Suprapubic skin (tissue), 3 donors: ENCODE results near the gene KLHL1.

Experiments
- POLR2AphosphoS5 ChIP-seq, 3 donors: sonication (generic); formaldehyde crosslinking; IDR thresholded peaks; one replicate each; pipeline ENCODE4 v1.6.1; 2017; ENCODE audit warnings: antibody characterized with exemption in 3 of 3
- TF ChIP-seq, protein P1 (sequence below), 2 donors: fragments of 200-600 bp in 1 of 2; fragments of 450-650 bp in 1 of 2; sonication (generic) in 1 of 2; IDR thresholded peaks; one replicate each; pipeline ENCODE4 v1.5.1; 2016 to 2019; ENCODE audit warnings: antibody characterized with exemption in 2 of 2, mild to moderate bottlenecking in 1 of 2, moderate library complexity in 1 of 2

DNA sequence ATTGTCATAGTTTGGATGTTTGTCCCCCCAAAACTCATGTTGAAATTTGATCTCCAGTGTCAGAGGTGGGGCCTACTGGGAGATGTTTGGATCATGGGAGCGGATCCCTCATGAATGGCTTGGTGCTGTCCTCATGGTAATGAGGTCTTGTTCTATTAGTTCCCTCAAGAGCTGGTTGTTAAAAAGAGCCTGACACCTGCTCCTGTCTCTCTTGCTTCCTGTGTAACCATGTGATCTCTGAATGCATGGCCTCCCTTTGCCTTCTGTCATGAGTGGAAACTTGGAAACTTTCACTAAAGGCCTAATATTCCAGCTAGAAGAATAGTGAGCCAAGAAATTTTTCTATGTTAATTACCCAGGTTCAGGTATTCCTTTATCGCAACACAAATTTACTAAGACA is 312.0 kb downstream of the KLHL1 start:
- no peak for TF ChIP-seq POLR2AphosphoS5 (IDR thresholded peaks at IDR 0.05)
- TF ChIP-seq, protein P1, sequence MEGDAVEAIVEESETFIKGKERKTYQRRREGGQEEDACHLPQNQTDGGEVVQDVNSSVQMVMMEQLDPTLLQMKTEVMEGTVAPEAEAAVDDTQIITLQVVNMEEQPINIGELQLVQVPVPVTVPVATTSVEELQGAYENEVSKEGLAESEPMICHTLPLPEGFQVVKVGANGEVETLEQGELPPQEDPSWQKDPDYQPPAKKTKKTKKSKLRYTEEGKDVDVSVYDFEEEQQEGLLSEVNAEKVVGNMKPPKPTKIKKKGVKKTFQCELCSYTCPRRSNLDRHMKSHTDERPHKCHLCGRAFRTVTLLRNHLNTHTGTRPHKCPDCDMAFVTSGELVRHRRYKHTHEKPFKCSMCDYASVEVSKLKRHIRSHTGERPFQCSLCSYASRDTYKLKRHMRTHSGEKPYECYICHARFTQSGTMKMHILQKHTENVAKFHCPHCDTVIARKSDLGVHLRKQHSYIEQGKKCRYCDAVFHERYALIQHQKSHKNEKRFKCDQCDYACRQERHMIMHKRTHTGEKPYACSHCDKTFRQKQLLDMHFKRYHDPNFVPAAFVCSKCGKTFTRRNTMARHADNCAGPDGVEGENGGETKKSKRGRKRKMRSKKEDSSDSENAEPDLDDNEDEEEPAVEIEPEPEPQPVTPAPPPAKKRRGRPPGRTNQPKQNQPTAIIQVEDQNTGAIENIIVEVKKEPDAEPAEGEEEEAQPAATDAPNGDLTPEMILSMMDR (IDR thresholded peaks at IDR 0.05): no peak
